NCI-H2171 (cell line): Measurements from ENCODE around the gene KDM1A.

Experiments
- DNase-seq: peaks from one replicate; lab custom pipeline; 2025; lab: John Stamatoyannopoulos, UW

KDM1A gene

GRCh38 chr1:23110391-23110790 lies 91.1 kb downstream of the KDM1A start:
- DNase-seq: no peak

- no peak for DNase-seq
These were observed 92.6 kb downstream of the KDM1A start for GRCh38 chr1:23111600-23112535.

- no peak for DNase-seq
These were observed 95.3 kb downstream of the KDM1A start for GRCh38 chr1:23114424-23115079.

- DNase-seq: no peak
These were observed 97.1 kb downstream of the KDM1A start for GRCh38 chr1:23116216-23116836.

GRCh38 chr1:23116921-23117699 lies 97.8 kb downstream of the KDM1A start:
- no peak for DNase-seq

GRCh38 chr1:23118407-23118806 lies 99.1 kb downstream of the KDM1A start:
- DNase-seq: no peak

GRCh38 chr1:23118957-23119792 lies 99.9 kb downstream of the KDM1A start:
- DNase-seq: no peak

- DNase-seq: no peak
These were observed 101.1 kb downstream of the KDM1A start for GRCh38 chr1:23120383-23120782.

- DNase-seq: no peak
These were observed 102.9 kb downstream of the KDM1A start for GRCh38 chr1:23122023-23122748.

GRCh38 chr1:23122796-23123195 lies 103.5 kb downstream of the KDM1A start:
- no peak for DNase-seq

- no peak for DNase-seq
These were observed 104.3 kb downstream of the KDM1A start for GRCh38 chr1:23123528-23123927.

- DNase-seq: no peak
These were observed 105.2 kb downstream of the KDM1A start for GRCh38 chr1:23124259-23125026.

- DNase-seq: no peak
These were observed 106.2 kb downstream of the KDM1A start for GRCh38 chr1:23125489-23125888.

GRCh38 chr1:23126200-23126599 lies 106.9 kb downstream of the KDM1A start:
- DNase-seq: no peak

- no peak for DNase-seq
These were observed 107.5 kb downstream of the KDM1A start for GRCh38 chr1:23126801-23127200.

GRCh38 chr1:23129846-23130245 lies 110.6 kb downstream of the KDM1A start:
- no peak for DNase-seq

- DNase-seq: no peak
These were observed 112.8 kb downstream of the KDM1A start for GRCh38 chr1:23132033-23132432.
